ENCODE results near the gene PUSL1.
A peak's percentile ranks its signal among the peaks of the same experiment; 100 is the strongest.

The PUSL1 gene

GRCh38 chr1:1311107-1312104, 3.0 kb downstream of the PUSL1 start:
- Histone ChIP-seq H3K4me3 (replicated peaks; ENCODE audit: insufficient read depth, low read length) (no peak overlapping the region), H3K27me3 (ENCODE audit: insufficient read depth, poor library complexity, severe bottlenecking) (no peaks in the 10 kb centered on the region), H3K27ac (replicated peaks) (no peak overlapping the region)
- no peak for DNase-seq (ENCODE audit: low read depth in 1 of 2, low spot score in 1 of 2)
- TF ChIP-seq REST (IDR thresholded peaks at IDR 0.05; ENCODE audit: insufficient replicate concordance, low read depth) (no peak), GABPA (IDR thresholded peaks at IDR 0.05; ENCODE audit: low read depth) (no peak), POLR2AphosphoS5 (IDR thresholded peaks at IDR 0.05; ENCODE audit: low read depth) (no peak), SPI1 (IDR thresholded peaks at IDR 0.05; ENCODE audit: borderline replicate concordance, low read depth) (no peak)
- TF ChIP-seq, protein P1, sequence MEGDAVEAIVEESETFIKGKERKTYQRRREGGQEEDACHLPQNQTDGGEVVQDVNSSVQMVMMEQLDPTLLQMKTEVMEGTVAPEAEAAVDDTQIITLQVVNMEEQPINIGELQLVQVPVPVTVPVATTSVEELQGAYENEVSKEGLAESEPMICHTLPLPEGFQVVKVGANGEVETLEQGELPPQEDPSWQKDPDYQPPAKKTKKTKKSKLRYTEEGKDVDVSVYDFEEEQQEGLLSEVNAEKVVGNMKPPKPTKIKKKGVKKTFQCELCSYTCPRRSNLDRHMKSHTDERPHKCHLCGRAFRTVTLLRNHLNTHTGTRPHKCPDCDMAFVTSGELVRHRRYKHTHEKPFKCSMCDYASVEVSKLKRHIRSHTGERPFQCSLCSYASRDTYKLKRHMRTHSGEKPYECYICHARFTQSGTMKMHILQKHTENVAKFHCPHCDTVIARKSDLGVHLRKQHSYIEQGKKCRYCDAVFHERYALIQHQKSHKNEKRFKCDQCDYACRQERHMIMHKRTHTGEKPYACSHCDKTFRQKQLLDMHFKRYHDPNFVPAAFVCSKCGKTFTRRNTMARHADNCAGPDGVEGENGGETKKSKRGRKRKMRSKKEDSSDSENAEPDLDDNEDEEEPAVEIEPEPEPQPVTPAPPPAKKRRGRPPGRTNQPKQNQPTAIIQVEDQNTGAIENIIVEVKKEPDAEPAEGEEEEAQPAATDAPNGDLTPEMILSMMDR (IDR thresholded peaks at IDR 0.05; ENCODE audit: insufficient read depth, low read length): no peak

DNA sequence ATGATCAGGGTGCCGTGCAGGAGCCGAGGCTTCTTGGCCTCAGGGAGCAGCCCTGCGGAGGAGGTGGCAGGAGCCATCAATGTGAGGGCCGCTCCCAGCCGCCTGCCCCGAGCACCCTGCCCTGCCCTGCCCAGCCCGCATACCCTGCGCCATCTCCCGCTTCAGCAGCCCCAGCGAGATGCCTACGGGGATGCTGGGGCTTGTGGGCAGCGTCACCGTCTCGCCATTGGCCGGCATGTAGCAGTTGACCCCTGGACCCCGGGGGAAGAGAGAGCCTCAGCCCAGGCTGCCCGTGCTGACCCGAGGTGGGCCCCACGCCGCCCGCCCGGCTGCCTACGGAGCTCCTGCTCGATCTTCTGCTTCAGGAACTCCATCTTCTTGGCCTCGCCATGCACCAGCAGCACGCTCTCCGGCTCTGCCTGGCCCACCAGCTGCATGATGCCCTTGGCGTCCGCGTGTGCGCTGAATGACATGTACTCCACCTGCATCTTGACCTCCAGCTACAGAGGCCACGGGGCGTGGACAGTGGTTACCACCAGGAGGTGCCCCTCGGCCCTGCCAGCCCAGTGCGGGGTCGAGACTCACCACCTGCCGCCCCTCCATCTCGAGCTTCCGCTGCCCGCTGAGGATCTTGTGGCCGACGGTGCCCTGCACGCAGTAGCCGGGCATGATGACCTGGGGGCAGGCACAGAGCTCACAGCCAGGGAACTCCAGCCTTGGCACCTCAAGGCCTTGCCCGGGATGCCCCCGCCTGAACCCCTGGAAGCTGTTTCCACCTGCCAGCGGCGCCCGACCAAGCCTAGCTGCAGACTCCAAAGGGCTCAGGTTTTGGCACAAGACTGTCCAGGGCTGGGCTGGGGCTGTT, 4.3 kb downstream of the PUSL1 start:
- no peak for TF ChIP-seq SPI1 (IDR thresholded peaks at IDR 0.05; ENCODE audit: borderline replicate concordance, low read depth)
- TF ChIP-seq POLR2AphosphoS5 (IDR thresholded peaks at IDR 0.05; ENCODE audit: low read depth): peak; percentile 6; the same call in 1 of the 2 replicates
- H3K27ac ChIP-seq (replicated peaks): no peak overlapping the region

GRCh38 chr1:1313500-1314236, 5.3 kb downstream of the PUSL1 start:
- DNase-seq (ENCODE audit: low read depth in 1 of 2, low spot score in 1 of 2): no peak
- TF ChIP-seq GABPA (IDR thresholded peaks at IDR 0.05; ENCODE audit: low read depth): no peak
- TF ChIP-seq POLR2AphosphoS5 (IDR thresholded peaks at IDR 0.05; ENCODE audit: low read depth): peak; percentile 5; the same call in 1 of the 2 replicates
- Histone ChIP-seq H3K27ac (replicated peaks) (no peak overlapping the region), H3K4me3 (replicated peaks; ENCODE audit: insufficient read depth, low read length) (no peak overlapping the region), H3K27me3 (ENCODE audit: insufficient read depth, poor library complexity, severe bottlenecking) (no peaks in the 10 kb centered on the region)

More for the DNA sequence above, 4.3 kb downstream of the PUSL1 start:
- Histone ChIP-seq H3K27me3 (ENCODE audit: insufficient read depth, poor library complexity, severe bottlenecking) (no peaks in the 10 kb centered on the region), H3K4me3 (replicated peaks; ENCODE audit: insufficient read depth, low read length) (no peak overlapping the region)
- no peak for DNase-seq (ENCODE audit: low read depth in 1 of 2, low spot score in 1 of 2)

- no peak overlapping the region for H3K27ac ChIP-seq (replicated peaks)
- no peak overlapping the region for H3K4me3 ChIP-seq (replicated peaks; ENCODE audit: insufficient read depth, low read length)
- DNase-seq (ENCODE audit: low read depth in 1 of 2, low spot score in 1 of 2): no peak
- no peaks in the 10 kb centered on the region for H3K27me3 ChIP-seq (ENCODE audit: insufficient read depth, poor library complexity, severe bottlenecking)
- TF ChIP-seq REST (IDR thresholded peaks at IDR 0.05; ENCODE audit: insufficient replicate concordance, low read depth) (no peak), POLR2AphosphoS5 (IDR thresholded peaks at IDR 0.05; ENCODE audit: low read depth) (no peak; the same call in 1 of the 2 replicates), GABPA (IDR thresholded peaks at IDR 0.05; ENCODE audit: low read depth) (no peak), SPI1 (IDR thresholded peaks at IDR 0.05; ENCODE audit: borderline replicate concordance, low read depth) (no peak)
- TF ChIP-seq, protein P1 (IDR thresholded peaks at IDR 0.05; ENCODE audit: insufficient read depth, low read length): no peak
Observed at GRCh38 chr1:1314237-1314586, 5.8 kb downstream of the PUSL1 start.
